Endothelial cell of umbilical vein (primary cell): ENCODE data around the gene CALCR. TPM values are rescaled to one million over a fixed set of nuclear protein-coding genes. Genes with fewer than 3 reads are reported as not detected.

Source experiments
- BruUV-seq: library from RNA; stranded (reverse); fragments of 400-500 nt; replicated peaks from 2 replicates; lab custom pipeline; 2021; lab: Mats Ljungman, UMichigan
- CTCF ChIA-PET: fragments of 300-600, 350-600 bp; sonication (Branson Sonifier 250); formaldehyde crosslinking; loops from one replicate; lab custom pipeline; 2021; ENCODE audit warnings: antibody characterized with exemption, inconsistent platforms; lab: Charles Lee
- POLR2A ChIA-PET: fragments of 300-600, 350-600 bp; sonication (Branson Sonifier 250); formaldehyde crosslinking; loops from one replicate; lab custom pipeline; 2021; ENCODE audit warnings: antibody characterized with exemption, inconsistent platforms; lab: Charles Lee
- DNase-seq: peaks from one replicate; pipeline ENCODE4 v3.0.0-alpha.2; 2011; ENCODE audit warnings: low read depth, low spot score
- FAIRE-seq: peaks from 2 replicates; lab custom pipeline; 2011; peaks lifted over from hg19 to GRCh38; lab: Jason Lieb, UNC
- H2AFZ ChIP-seq: 2 replicates; pipeline ENCODE4 v1.6.0; 2012; ENCODE audit warnings: low read depth, low read length, control low read depth, inconsistent platforms
- H3K27ac ChIP-seq: 2 replicates; pipeline ENCODE4 v1.5.1; 2011; ENCODE audit warnings: low read depth, mild to moderate bottlenecking, control low read depth, low read length, moderate library complexity; ENCODE audit not compliant: insufficient read depth
- H3K27me3 ChIP-seq, 2 experiments: 2 replicates each; pipeline versions ENCODE4 v1.6.0 to v1.6.1; 2011; ENCODE audit warnings: low read length in 2 of 2, mixed read lengths in 1 of 2; ENCODE audit not compliant: control insufficient read depth in 2 of 2, insufficient read depth in 2 of 2
- H3K36me3 ChIP-seq, 2 experiments: 2 replicates in 1 of 2; 3 replicates in 1 of 2; pipeline ENCODE4 v1.5.1; 2011; ENCODE audit warnings: low read length in 2 of 2, mild to moderate bottlenecking in 1 of 2, moderate library complexity in 1 of 2; ENCODE audit not compliant: control insufficient read depth in 2 of 2, insufficient read depth in 2 of 2; ENCODE audit errors: extremely low read depth in 1 of 2
- H3K4me1 ChIP-seq: 3 replicates; pipeline ENCODE4 v1.5.1; 2011; ENCODE audit warnings: mild to moderate bottlenecking, low read length; ENCODE audit not compliant: control insufficient read depth, insufficient read depth; ENCODE audit errors: extremely low read depth
- H3K4me2 ChIP-seq: 2 replicates; pipeline ENCODE4 v1.6.1; 2011; ENCODE audit warnings: low read length, control low read depth, mixed read lengths; ENCODE audit not compliant: insufficient read depth
- H3K4me3 ChIP-seq, 3 experiments: fragments of 200-600 bp in 1 of 3; sonication (generic), shearing (Covaris generic) in 1 of 3; replicated peaks in 1 of 3; 2 replicates each; pipeline ENCODE4 v1.5.1; 2011 to 2016; ENCODE audit warnings: control low read depth in 3 of 3, low read length in 3 of 3, mild to moderate bottlenecking in 2 of 3, inconsistent platforms in 1 of 3, low read depth in 1 of 3, moderate library complexity in 1 of 3; ENCODE audit not compliant: insufficient read depth in 1 of 3
- H3K79me2 ChIP-seq: 2 replicates; pipeline ENCODE4 v1.6.0; 2012; ENCODE audit warnings: low read length, inconsistent platforms; ENCODE audit not compliant: control insufficient read depth, insufficient read depth
- H3K9ac ChIP-seq: replicated peaks from 2 replicates; pipeline ENCODE3; 2011; ENCODE audit warnings: low read length, control low read depth; ENCODE audit not compliant: insufficient read depth; ENCODE audit errors: extremely low read depth
- H3K9me1 ChIP-seq: replicated peaks from 3 replicates; pipeline ENCODE4 v1.6.0; 2011; ENCODE audit warnings: mild to moderate bottlenecking, low read length; ENCODE audit not compliant: control insufficient read depth, insufficient read depth; ENCODE audit errors: extremely low read depth
- H3K9me3 ChIP-seq: replicated peaks from 2 replicates; pipeline ENCODE4 v1.5.1; 2012; ENCODE audit warnings: low read length, inconsistent platforms; ENCODE audit not compliant: control insufficient read depth, insufficient read depth
- H4K20me1 ChIP-seq: replicated peaks from 2 replicates; pipeline ENCODE3; 2011; ENCODE audit warnings: mild to moderate bottlenecking, low read length; ENCODE audit not compliant: control insufficient read depth, insufficient read depth; ENCODE audit errors: extremely low read depth
- EZH2 ChIP-seq: IDR thresholded peaks from 2 replicates; pipeline ENCODE4 v1.6.1; 2012; ENCODE audit warnings: borderline replicate concordance, low read depth, mild to moderate bottlenecking, moderate library complexity, low read length, inconsistent platforms; ENCODE audit not compliant: severe bottlenecking
- FOS ChIP-seq: IDR thresholded peaks from 2 replicates; pipeline ENCODE4 v1.6.1; 2011; ENCODE audit warnings: mild to moderate bottlenecking, low read length, moderate library complexity, borderline replicate concordance; ENCODE audit not compliant: insufficient read depth
- GATA2 ChIP-seq: IDR thresholded peaks from 2 replicates; pipeline ENCODE4 v1.7.0; 2011; ENCODE audit warnings: low read depth, mild to moderate bottlenecking, moderate library complexity, mixed read lengths, low read length; ENCODE audit not compliant: insufficient read length, insufficient read depth
- JUN ChIP-seq: IDR thresholded peaks from 2 replicates; pipeline ENCODE4 v1.6.1; 2011; ENCODE audit warnings: borderline replicate concordance, low read depth; ENCODE audit not compliant: insufficient read length, insufficient read depth
- MAX ChIP-seq: IDR thresholded peaks from 2 replicates; pipeline ENCODE4 v1.6.1; 2011; ENCODE audit not compliant: insufficient read depth, insufficient read length
- MYC ChIP-seq: IDR thresholded peaks from one replicate; pipeline ENCODE4 v1.6.1; 2011; ENCODE audit warnings: mild to moderate bottlenecking, low read depth, low read length
- POLR2A ChIP-seq: IDR thresholded peaks from 2 replicates; pipeline ENCODE4 v1.6.1; 2012; ENCODE audit warnings: low read depth, mild to moderate bottlenecking, control low read depth, low read length
- dilution Hi-C: fragments of 300-500 bp; cut with MboI; formaldehyde crosslinking; loops from one replicate; pipeline ENCODE4 v1.15.0; 2019; ENCODE audit warnings: low sequenced_read_pairs; ENCODE audit not compliant: extremely low pct_ligation_motif_present
- intact Hi-C: fragments of 100-400 bp; cut with micrococcal nuclease; formaldehyde crosslinking; loops from one replicate; pipeline ENCODE4 v1.10.0; 2022
- polyA plus RNA-seq, 4 experiments: library from polyadenylated mRNA; depleted of rRNA in 3 of 4; stranded (reverse) in 3 of 4; unstranded in 1 of 4; fragments of >200 nt; gene quantifications; 2 replicates each; pipeline versions ENCODE4 v1.2.1 to v1.2.3, GENCODE V29; 2011 to 2012; ENCODE audit warnings: missing spikeins in 1 of 4
- total RNA-seq: library from RNA; stranded (reverse); gene quantifications from 2 replicates; pipeline ENCODE4 v1.2.3, GENCODE V29; 2021
- TF ChIP-seq, protein P1 (sequence below), 2 donors: IDR thresholded peaks; 1 replicate in 1 of 2; 2 replicates in 1 of 2; pipeline ENCODE4 v1.5.1; 2011; ENCODE audit warnings: low read length in 2 of 2, mild to moderate bottlenecking in 2 of 2, moderate library complexity in 2 of 2, control low read depth in 1 of 2, inconsistent platforms in 1 of 2, low read depth in 1 of 2; ENCODE audit not compliant: insufficient read depth in 1 of 2; ENCODE audit errors: extremely low read depth in 1 of 2

CALCR gene
- total and polyA plus RNA-seq, 2 donors (not counting 3 experiments of a cell fraction or from before 2014, with no cell fraction given): not detected

DNA sequence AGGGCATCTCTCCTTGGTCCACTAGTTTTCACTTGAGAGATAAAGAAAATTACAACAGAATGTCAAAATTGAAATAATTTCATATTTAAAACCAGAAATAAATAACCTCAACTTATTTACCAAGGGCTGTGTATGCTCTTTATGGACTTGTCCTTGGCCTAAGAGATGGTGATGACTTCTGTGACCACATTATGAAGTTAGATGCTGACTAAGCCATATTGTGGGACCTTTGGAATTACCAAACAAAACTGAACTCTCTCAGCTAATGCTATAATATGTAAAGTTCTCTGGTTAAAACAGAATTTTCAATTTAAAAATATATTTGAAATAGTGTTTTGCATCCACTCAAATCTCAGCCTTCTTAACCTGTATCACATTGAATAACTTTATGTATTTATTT is 38.9 kb downstream of the CALCR start:
- DNase-seq: no peak
- Histone ChIP-seq H3K27me3 (no peaks in the 10 kb centered on the region), H3K9me3 (no peaks in the 10 kb centered on the region), H3K36me3 (no peaks in the 10 kb centered on the region), H3K79me2 (no peaks in the 10 kb centered on the region), H3K4me2 (no peak overlapping the region), H3K4me3 (no peak overlapping the region), H3K9ac (no peak overlapping the region), H3K9me1 (no peaks in the 10 kb centered on the region), H2AFZ (no peak overlapping the region), H4K20me1 (no peaks in the 10 kb centered on the region), H3K4me1 (no peaks in the 10 kb centered on the region), H3K27ac (no peak overlapping the region)
- CTCF ChIA-PET: interaction anchor here (1.8 kb wide), 1 partner anchor 27 kb away, joined by 4 read pairs; no protein-coding TSS in a partner anchor
- TF ChIP-seq GATA2: no peak
- no peak for TF ChIP-seq FOS
- TF ChIP-seq EZH2: no peak
- TF ChIP-seq POLR2A: no peak
- TF ChIP-seq, protein P1, sequence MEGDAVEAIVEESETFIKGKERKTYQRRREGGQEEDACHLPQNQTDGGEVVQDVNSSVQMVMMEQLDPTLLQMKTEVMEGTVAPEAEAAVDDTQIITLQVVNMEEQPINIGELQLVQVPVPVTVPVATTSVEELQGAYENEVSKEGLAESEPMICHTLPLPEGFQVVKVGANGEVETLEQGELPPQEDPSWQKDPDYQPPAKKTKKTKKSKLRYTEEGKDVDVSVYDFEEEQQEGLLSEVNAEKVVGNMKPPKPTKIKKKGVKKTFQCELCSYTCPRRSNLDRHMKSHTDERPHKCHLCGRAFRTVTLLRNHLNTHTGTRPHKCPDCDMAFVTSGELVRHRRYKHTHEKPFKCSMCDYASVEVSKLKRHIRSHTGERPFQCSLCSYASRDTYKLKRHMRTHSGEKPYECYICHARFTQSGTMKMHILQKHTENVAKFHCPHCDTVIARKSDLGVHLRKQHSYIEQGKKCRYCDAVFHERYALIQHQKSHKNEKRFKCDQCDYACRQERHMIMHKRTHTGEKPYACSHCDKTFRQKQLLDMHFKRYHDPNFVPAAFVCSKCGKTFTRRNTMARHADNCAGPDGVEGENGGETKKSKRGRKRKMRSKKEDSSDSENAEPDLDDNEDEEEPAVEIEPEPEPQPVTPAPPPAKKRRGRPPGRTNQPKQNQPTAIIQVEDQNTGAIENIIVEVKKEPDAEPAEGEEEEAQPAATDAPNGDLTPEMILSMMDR (IDR thresholded peaks at IDR 0.05; ENCODE audit: extremely low read depth in 1 of 2, insufficient read depth in 1 of 2, low read depth in 1 of 2, low read length in 2 of 2): no peak
- no peak for TF ChIP-seq MYC
- POLR2A ChIA-PET: no interaction called here
- BruUV-seq: no TSS peak
- intact Hi-C loops: no loop called here
- no peak for FAIRE-seq
- dilution Hi-C loops: no loop called here

GRCh38 chr7:93530701-93531100 is 43.8 kb downstream of the CALCR start:
- dilution Hi-C loops: no loop called here
- H3K36me3 ChIP-seq: no peaks in the 10 kb centered on the region

More at GRCh38 chr7:93530701-93531100, 43.8 kb downstream of the CALCR start:
- Histone ChIP-seq H3K79me2 (no peaks in the 10 kb centered on the region), H3K9me1 (peaks cover 3% of the 10 kb centered on the region), H3K4me2 (no peak overlapping the region), H3K9ac (no peak overlapping the region), H3K9me3 (no peaks in the 10 kb centered on the region), H3K4me3 (no peak overlapping the region), H3K4me1 (no peaks in the 10 kb centered on the region), H3K27me3 (no peaks in the 10 kb centered on the region), H3K27ac (no peak overlapping the region), H2AFZ (no peak overlapping the region), H4K20me1 (no peaks in the 10 kb centered on the region)
- TF ChIP-seq FOS (no peak), POLR2A (no peak), MAX (no peak), JUN (no peak), GATA2 (no peak)
- no peak for DNase-seq
- no peak for FAIRE-seq
- ChIA-PET CTCF (interaction anchor here (1.3 kb wide), 1 partner anchor 19 kb away, joined by 3 read pairs; no protein-coding TSS in a partner anchor), POLR2A (no interaction called here)
- no TSS peak for BruUV-seq
- intact Hi-C loops: no loop called here
